ENCODE results near the gene LIPT1. TPM values are rescaled to one million over a fixed set of nuclear protein-coding genes. Genes with fewer than 3 reads are reported as not detected.

The LIPT1 gene
- total and polyA plus RNA-seq, 2 of the 8 experiments (the other 6 are each of a cell fraction or from before 2014, with no cell fraction given): 6.1 to 10.9 TPM

DNA sequence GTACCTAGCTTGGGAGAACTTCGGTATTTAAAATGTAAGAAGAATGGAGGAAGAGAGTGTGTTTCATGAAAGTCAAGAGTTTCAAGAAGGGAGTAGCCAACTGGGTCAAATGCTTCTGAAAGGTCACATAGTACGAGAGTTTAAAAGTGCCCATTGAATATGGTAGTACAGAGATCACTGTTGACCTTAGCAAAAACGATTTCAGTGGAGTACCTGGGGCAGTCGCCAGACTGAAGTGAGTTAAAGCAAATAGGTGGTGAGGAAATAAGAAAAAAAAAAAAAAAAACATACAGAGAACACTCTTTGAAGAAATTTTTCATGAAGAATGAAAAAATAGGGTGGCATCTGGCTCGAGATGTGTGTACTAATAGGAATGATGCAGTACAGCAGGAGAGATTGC, 11.5 kb downstream of the LIPT1 start:
- POLR2A ChIA-PET (ENCODE audit: partially characterized antibody): no interaction called here
- Histone ChIP-seq H3K4ac (replicated peaks; ENCODE audit: insufficient read length, low read depth, low read length) (no peak overlapping the region), H3K4me2 (ENCODE audit: insufficient read depth in 1 of 2, low read depth in 2 of 2, low read length in 2 of 2) (no peak overlapping the region), H4K5ac (ENCODE audit: insufficient read length, low read depth, low read length) (no peak overlapping the region), H4K8ac (ENCODE audit: extremely low read depth, insufficient read depth, low read length) (no peak overlapping the region), H2BK20ac (ENCODE audit: low read length) (no peak overlapping the region), H4K20me1 (replicated peaks in 1 of 2; ENCODE audit: control insufficient read depth in 1 of 2, insufficient read depth in 2 of 2, low read length in 2 of 2) (peaks cover 0 to 1% of the 10 kb centered on the region in 2 experiments), H4K91ac (replicated peaks; ENCODE audit: insufficient read length, low read length) (no peak overlapping the region), H2BK15ac (ENCODE audit: low read length) (no peak overlapping the region), H3K18ac (ENCODE audit: extremely low read depth, low read length) (no peak overlapping the region), H3K23ac (ENCODE audit: insufficient read length) (no peak overlapping the region), H3K4me1 (replicated peaks in 1 of 4; ENCODE audit: control insufficient read depth in 3 of 4, insufficient read depth in 4 of 4, low read length in 3 of 4) (no peaks in the 10 kb centered on the region), H2BK12ac (ENCODE audit: low read depth, low read length) (no peak overlapping the region), H3K27me3 (replicated peaks in 1 of 4; ENCODE audit: control insufficient read depth in 3 of 4, extremely low read depth in 1 of 4, insufficient read depth in 3 of 4, low read length in 3 of 4) (no peaks in the 10 kb centered on the region), H3K9me3 (ENCODE audit: insufficient read depth in 2 of 2, low read depth in 1 of 2, low read length in 1 of 2) (no peaks in the 10 kb centered on the region), H2BK5ac (ENCODE audit: low read depth, low read length) (no peak overlapping the region), H2AFZ (ENCODE audit: low read length) (no peak overlapping the region), H2AK5ac (ENCODE audit: low read depth, low read length) (no peak overlapping the region), H3K14ac (ENCODE audit: insufficient read length) (no peak overlapping the region), H3K79me1 (ENCODE audit: low read depth, low read length) (no peaks in the 10 kb centered on the region), H2BK120ac (replicated peaks; ENCODE audit: low read depth, low read length) (no peak overlapping the region), H3K56ac (replicated peaks; ENCODE audit: insufficient read length, low read depth, low read length) (no peak overlapping the region), H3K79me2 (ENCODE audit: control insufficient read depth in 1 of 2, insufficient read depth in 2 of 2, low read length in 2 of 2) (no peaks in the 10 kb centered on the region), H3K23me2 (ENCODE audit: low read depth, low read length) (no peaks in the 10 kb centered on the region), H3K4me3 (ENCODE audit: extremely low read depth in 1 of 4, insufficient read depth in 2 of 4, low read depth in 3 of 4, low read length in 4 of 4) (no peak overlapping the region), H3K36me3 (ENCODE audit: control insufficient read depth in 2 of 4, insufficient read depth in 4 of 4, low read length in 3 of 4) (peaks cover 0 to 34% (median 10%) of the 10 kb centered on the region in 4 experiments; a peak in 6 of 8 replicates), H3K27ac (ENCODE audit: low read depth, low read length) (no peak overlapping the region), H3K9ac (replicated peaks in 1 of 4; ENCODE audit: extremely low read depth in 1 of 4, low read depth in 3 of 4, low read length in 3 of 4) (no peak overlapping the region)
- CTCF ChIA-PET (ENCODE audit: partially characterized antibody): interaction anchor here (1.5 to 2.8 kb wide), 2 partner anchors 8 to 15 kb away, joined by 3 to 11 read pairs; partner anchors contain the start of genes MITD1 and MRPL30
- 85% methylated on average over 5 of the region's 5 CpGs; no CpG with 5 or more reads in 1 of the 2 experiments for WGBS, 2 experiments (ENCODE audit: extremely low coverage in 1 of 2, insufficient coverage in 1 of 2, insufficient read length in 1 of 2, insufficient replicate concordance in 2 of 2, low coverage in 1 of 2, low lambda C conversion rate in 2 of 2, missing lambda C conversion rate in 1 of 2)
- TF ChIP-seq SUZ12 (IDR thresholded peaks at IDR 0.05; ENCODE audit: low read length) (no peak), HDAC2 (IDR thresholded peaks at IDR 0.05; ENCODE audit: borderline replicate concordance in 1 of 2, low read depth in 2 of 2, low read length in 2 of 2) (no peak), YY1 (IDR thresholded peaks at IDR 0.05; ENCODE audit: low read depth, low read length) (no peak), ASH2L (IDR thresholded peaks at IDR 0.05; ENCODE audit: low read length) (no peak), SP1 (IDR thresholded peaks at IDR 0.05; ENCODE audit: low read depth, low read length) (no peak), NRF1 (IDR thresholded peaks at IDR 0.05; ENCODE audit: low read depth, low read length) (no peak), TCF12 (IDR thresholded peaks at IDR 0.05; ENCODE audit: low read depth, low read length) (no peak), POU5F1 (IDR thresholded peaks at IDR 0.05; ENCODE audit: low read depth, low read length) (no peak), JUN (IDR thresholded peaks at IDR 0.05; ENCODE audit: low read depth, low read length) (no peak)
- TF ChIP-seq, protein P1, sequence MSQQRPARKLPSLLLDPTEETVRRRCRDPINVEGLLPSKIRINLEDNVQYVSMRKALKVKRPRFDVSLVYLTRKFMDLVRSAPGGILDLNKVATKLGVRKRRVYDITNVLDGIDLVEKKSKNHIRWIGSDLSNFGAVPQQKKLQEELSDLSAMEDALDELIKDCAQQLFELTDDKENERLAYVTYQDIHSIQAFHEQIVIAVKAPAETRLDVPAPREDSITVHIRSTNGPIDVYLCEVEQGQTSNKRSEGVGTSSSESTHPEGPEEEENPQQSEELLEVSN (IDR thresholded peaks at IDR 0.05): no peak
- DNase-seq (ENCODE audit: low read depth in 1 of 2, low spot score in 2 of 2) (no peak), FAIRE-seq (no peak)
